CD14-positive monocyte (primary cell): ENCODE data around the gene FPGT. TPM values are rescaled to one million over a fixed set of nuclear protein-coding genes. Genes with fewer than 3 reads are reported as not detected.

ENCODE experiments used
- DNase-seq, 3 donors: peaks; one replicate each; pipeline ENCODE4 v3.0.0-alpha.2; 2011 to 2022
- H2AFZ ChIP-seq: 2 replicates; pipeline ENCODE4 v1.6.0; 2012; ENCODE audit warnings: mild to moderate bottlenecking, low read depth, low read length, inconsistent platforms; ENCODE audit not compliant: insufficient read depth, poor library complexity, severe bottlenecking
- H3K27ac ChIP-seq, 2 donors: 1 replicate in 1 of 2; 2 replicates in 1 of 2; pipeline ENCODE4 v1.5.1; 2012 to 2013; ENCODE audit warnings: low read length in 2 of 2, control low read depth in 1 of 2, inconsistent platforms in 1 of 2, low read depth in 1 of 2, mild to moderate bottlenecking in 1 of 2
- H3K27me3 ChIP-seq, 2 donors: one replicate each; pipeline versions ENCODE4 v1.6.0 to v1.6.1; 2011 to 2013; ENCODE audit warnings: low read length in 2 of 2; ENCODE audit not compliant: control insufficient read depth in 2 of 2, insufficient read depth in 2 of 2
- H3K36me3 ChIP-seq, 2 donors: replicated peaks in 1 of 2; 1 replicate in 1 of 2; 2 replicates in 1 of 2; pipeline versions ENCODE4 v1.5.1 to v1.6.1; 2012 to 2013; ENCODE audit warnings: low read length in 2 of 2, control low read depth in 1 of 2, inconsistent platforms in 1 of 2, mild to moderate bottlenecking in 1 of 2; ENCODE audit not compliant: insufficient read depth in 2 of 2, control insufficient read depth in 1 of 2
- H3K4me1 ChIP-seq, 2 donors: 1 replicate in 1 of 2; 2 replicates in 1 of 2; pipeline versions ENCODE4 v1.5.1 to v1.6.1; 2012 to 2013; ENCODE audit warnings: low read length in 2 of 2, control low read depth in 1 of 2, inconsistent platforms in 1 of 2, mild to moderate bottlenecking in 1 of 2, moderate library complexity in 1 of 2; ENCODE audit not compliant: insufficient read depth in 2 of 2, control insufficient read depth in 1 of 2
- H3K4me2 ChIP-seq: replicated peaks from 2 replicates; pipeline ENCODE3; 2012; ENCODE audit warnings: low read length, moderate library complexity, mild to moderate bottlenecking; ENCODE audit not compliant: poor library complexity, severe bottlenecking; ENCODE audit errors: extremely low read depth
- H3K4me3 ChIP-seq, 3 experiments: fragments of 200-600 bp in 1 of 3; sonication (generic) in 1 of 3; replicated peaks in 1 of 3; 1 replicate in 2 of 3; 2 replicates in 1 of 3; pipeline ENCODE4 v1.5.1; 2011 to 2013; ENCODE audit warnings: low read length in 3 of 3, mild to moderate bottlenecking in 3 of 3, control low read depth in 2 of 3, low read depth in 2 of 3, inconsistent platforms in 1 of 3, moderate library complexity in 1 of 3
- H3K79me2 ChIP-seq: 2 replicates; pipeline ENCODE4 v1.6.0; 2012; ENCODE audit warnings: mild to moderate bottlenecking, control low read depth, inconsistent platforms, low read length, moderate library complexity; ENCODE audit not compliant: insufficient read depth
- H3K9ac ChIP-seq: 2 replicates; pipeline ENCODE4 v1.6.0; 2017; ENCODE audit warnings: low read length, mild to moderate bottlenecking; ENCODE audit not compliant: insufficient read depth, poor library complexity, severe bottlenecking
- H3K9me3 ChIP-seq, 2 donors: replicated peaks in 1 of 2; 1 replicate in 1 of 2; 2 replicates in 1 of 2; pipeline versions ENCODE4 v1.5.1 to v1.6.1; 2012 to 2013; ENCODE audit warnings: low read length in 2 of 2, control low read depth in 1 of 2; ENCODE audit not compliant: control insufficient read depth in 1 of 2, insufficient read depth in 1 of 2
- H4K20me1 ChIP-seq: 2 replicates; pipeline ENCODE4 v1.6.0; 2012; ENCODE audit warnings: mild to moderate bottlenecking, low read length, control low read depth, moderate library complexity; ENCODE audit not compliant: insufficient read depth
- H3K27ac Mint-ChIP-seq, 7 donors: one replicate each; pipeline ENCODE4 v1.8.0; 2020; ENCODE audit warnings: mild to moderate bottlenecking in 7 of 7, mixed read lengths in 7 of 7, moderate library complexity in 6 of 7, inconsistent platforms in 2 of 7
- H3K27me3 Mint-ChIP-seq, 3 donors: one replicate each; pipeline ENCODE4 v1.8.0; 2021 to 2022; ENCODE audit warnings: low read depth in 3 of 3, mild to moderate bottlenecking in 3 of 3, mixed read lengths in 3 of 3, moderate library complexity in 3 of 3, inconsistent platforms in 1 of 3
- H3K36me3 Mint-ChIP-seq, 2 donors: one replicate each; pipeline ENCODE4 v1.8.0; 2020; ENCODE audit warnings: mixed read lengths in 2 of 2, inconsistent platforms in 1 of 2, mild to moderate bottlenecking in 1 of 2
- H3K4me1 Mint-ChIP-seq: one replicate; pipeline ENCODE4 v1.8.0; 2020; ENCODE audit warnings: mild to moderate bottlenecking, mixed read lengths
- H3K4me3 Mint-ChIP-seq, 2 donors: one replicate each; pipeline ENCODE4 v1.8.0; 2020; ENCODE audit warnings: mild to moderate bottlenecking in 2 of 2, mixed read lengths in 2 of 2, moderate library complexity in 1 of 2
- H3K9me3 Mint-ChIP-seq, 7 donors: one replicate each; pipeline ENCODE4 v1.8.0; 2020 to 2022; ENCODE audit warnings: mixed read lengths in 7 of 7, mild to moderate bottlenecking in 6 of 7, moderate library complexity in 6 of 7, inconsistent platforms in 2 of 7
- WGBS: methylation state at CpG from one replicate; pipeline ENCODE4 v1.1.5; 2013; ENCODE audit warnings: missing lambda C conversion rate; ENCODE audit not compliant: insufficient coverage; 5-methylcytosine and 5-hydroxymethylcytosine counted together
- intact Hi-C, 2 donors: fragments of 100-400 bp; cut with micrococcal nuclease; formaldehyde crosslinking; loops; one replicate each; pipeline versions ENCODE4 v1.15.0 to v1.15.1; 2023
- polyA plus RNA-seq, 3 donors: library from polyadenylated mRNA; depleted of rRNA in 1 of 3; unstranded in 2 of 3; stranded (reverse) in 1 of 3; fragments of 300-500 nt in 2 of 3; fragments of >200 nt in 1 of 3; fragmentation: Illumina TruSeq in 2 of 3; gene quantifications; 1 replicate in 2 of 3; 2 replicates in 1 of 3; pipeline ENCODE4 v1.2.3, GENCODE V29; 2012 to 2021
- TF ChIP-seq, protein P1 (sequence below): fragments of 200-600 bp; IDR thresholded peaks from one replicate; pipeline ENCODE4 v1.8.0; 2022; ENCODE audit warnings: antibody characterized with exemption, mild to moderate bottlenecking

The FPGT gene
- polyA plus RNA-seq, 3 donors, result 5.9 to 24.8 (median 23.8) TPM

DNA sequence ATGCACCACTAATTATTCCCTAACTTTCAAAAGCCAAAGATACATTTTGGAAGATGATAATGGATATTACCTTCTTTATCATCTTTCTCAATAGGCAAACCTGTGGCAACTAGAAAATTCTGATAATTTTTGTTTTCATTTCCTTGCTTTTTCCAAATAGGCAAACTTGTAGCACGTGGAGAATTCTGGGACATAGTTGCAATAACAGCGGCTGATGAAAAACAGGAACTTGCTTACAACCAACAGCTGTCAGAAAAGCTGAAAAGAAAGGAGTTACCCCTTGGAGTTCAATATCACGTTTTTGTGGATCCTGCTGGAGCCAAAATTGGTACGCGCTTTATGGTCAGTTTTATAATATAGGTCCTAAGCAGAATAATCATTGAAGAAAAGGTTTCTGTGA is 1.5 kb downstream of the FPGT start:
- peak in 2 of 3 donors; percentile 36 to 38 for DNase-seq
- no peaks in the 10 kb centered on the region for H3K9me3 ChIP-seq
- peaks cover 28 to 35% of the 10 kb centered on the region in 2 donors for H3K36me3 ChIP-seq
- no peak overlapping the region for H3K9ac ChIP-seq
- peak overlapping the region; percentile 94 for H2AFZ ChIP-seq
- TF ChIP-seq, protein P1, sequence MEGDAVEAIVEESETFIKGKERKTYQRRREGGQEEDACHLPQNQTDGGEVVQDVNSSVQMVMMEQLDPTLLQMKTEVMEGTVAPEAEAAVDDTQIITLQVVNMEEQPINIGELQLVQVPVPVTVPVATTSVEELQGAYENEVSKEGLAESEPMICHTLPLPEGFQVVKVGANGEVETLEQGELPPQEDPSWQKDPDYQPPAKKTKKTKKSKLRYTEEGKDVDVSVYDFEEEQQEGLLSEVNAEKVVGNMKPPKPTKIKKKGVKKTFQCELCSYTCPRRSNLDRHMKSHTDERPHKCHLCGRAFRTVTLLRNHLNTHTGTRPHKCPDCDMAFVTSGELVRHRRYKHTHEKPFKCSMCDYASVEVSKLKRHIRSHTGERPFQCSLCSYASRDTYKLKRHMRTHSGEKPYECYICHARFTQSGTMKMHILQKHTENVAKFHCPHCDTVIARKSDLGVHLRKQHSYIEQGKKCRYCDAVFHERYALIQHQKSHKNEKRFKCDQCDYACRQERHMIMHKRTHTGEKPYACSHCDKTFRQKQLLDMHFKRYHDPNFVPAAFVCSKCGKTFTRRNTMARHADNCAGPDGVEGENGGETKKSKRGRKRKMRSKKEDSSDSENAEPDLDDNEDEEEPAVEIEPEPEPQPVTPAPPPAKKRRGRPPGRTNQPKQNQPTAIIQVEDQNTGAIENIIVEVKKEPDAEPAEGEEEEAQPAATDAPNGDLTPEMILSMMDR, result no peak
- 0% methylated on average over 2 of the region's 5 CpGs for WGBS
- H3K27me3 ChIP-seq, result no peaks in the 10 kb centered on the region
- peak overlapping the region; percentile 79 for H3K4me2 ChIP-seq
- intact Hi-C loops, result no loop called here
- Mint-ChIP-seq H3K4me3 (peak overlapping the region; percentile 51 to 68), H3K27ac (peak overlapping the region in 4 of 7 donors; percentile 52 to 98 (median 78)), H3K36me3 (peaks cover 24 to 35% of the 10 kb centered on the region in 2 donors), H3K4me1 (peaks cover 19% of the 10 kb centered on the region), H3K27me3 (peaks cover 0 to 4% (median 0%) of the 10 kb centered on the region in 3 donors), H3K9me3 (peaks cover 0 to 2% (median 0%) of the 10 kb centered on the region in 7 donors)
- peak overlapping the region; percentile 75 to 89 (median 88) for H3K4me3 ChIP-seq
- peaks cover 9% of the 10 kb centered on the region for H3K79me2 ChIP-seq
- H3K27ac ChIP-seq, result peak overlapping the region in 1 of 2 donors; percentile 93
- peaks cover 14 to 24% of the 10 kb centered on the region in 2 donors for H3K4me1 ChIP-seq
- no peaks in the 10 kb centered on the region for H4K20me1 ChIP-seq

DNA sequence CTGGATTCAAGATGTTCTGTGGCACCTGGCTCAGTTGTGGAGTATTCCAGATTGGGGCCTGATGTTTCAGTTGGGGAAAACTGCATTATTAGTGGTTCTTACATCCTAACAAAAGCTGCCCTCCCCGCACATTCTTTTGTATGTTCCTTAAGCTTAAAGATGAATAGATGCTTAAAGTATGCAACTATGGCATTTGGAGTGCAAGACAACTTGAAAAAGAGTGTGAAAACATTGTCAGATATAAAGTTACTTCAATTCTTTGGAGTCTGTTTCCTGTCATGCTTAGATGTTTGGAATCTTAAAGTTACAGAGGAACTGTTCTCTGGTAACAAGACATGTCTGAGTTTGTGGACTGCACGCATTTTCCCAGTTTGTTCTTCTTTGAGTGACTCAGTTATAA is 7.2 kb downstream of the FPGT start:
- H3K36me3 ChIP-seq, result peaks cover 48 to 69% of the 10 kb centered on the region in 2 donors
- H3K27me3 Mint-ChIP-seq, result no peaks in the 10 kb centered on the region
- H3K27ac Mint-ChIP-seq, result no peak overlapping the region
- no peaks in the 10 kb centered on the region for H3K79me2 ChIP-seq
- peaks cover 0 to under 1% (median 0%) of the 10 kb centered on the region in 7 donors for H3K9me3 Mint-ChIP-seq
- H3K4me1 ChIP-seq, result no peaks in the 10 kb centered on the region
- H3K4me3 ChIP-seq, result no peak overlapping the region
- WGBS, result no CpG with 5 or more reads among the region's 2 CpGs
- H2AFZ ChIP-seq, result no peak overlapping the region
- no peaks in the 10 kb centered on the region for H4K20me1 ChIP-seq
- H3K4me3 Mint-ChIP-seq, result no peak overlapping the region
- H3K27me3 ChIP-seq, result no peaks in the 10 kb centered on the region
- no peak overlapping the region for H3K4me2 ChIP-seq
- no peaks in the 10 kb centered on the region for H3K9me3 ChIP-seq
- TF ChIP-seq, protein P1, result no peak
- H3K36me3 Mint-ChIP-seq, result peaks cover 50 to 61% of the 10 kb centered on the region in 2 donors
- no peak for DNase-seq
- no peak overlapping the region for H3K27ac ChIP-seq
- intact Hi-C loops, result no loop called here
- H3K4me1 Mint-ChIP-seq, result no peaks in the 10 kb centered on the region
- no peak overlapping the region for H3K9ac ChIP-seq
